Keratinocyte (primary cell): ENCODE measurements around the gene OR5I1. TPM values are rescaled to one million over a fixed set of nuclear protein-coding genes. Genes with fewer than 3 reads are reported as not detected.

ENCODE experiments used
- DNase-seq: peaks from one replicate; pipeline ENCODE4 v3.0.0-alpha.2; 2011; ENCODE audit warnings: low read depth, missing footprints, low spot score
- FAIRE-seq: peaks from 2 replicates; lab custom pipeline; 2011; peaks lifted over from hg19 to GRCh38; lab: Jason Lieb, UNC
- H2AFZ ChIP-seq: 2 replicates; pipeline ENCODE4 v1.6.0; 2012; ENCODE audit warnings: low read length, control low read depth, inconsistent platforms; ENCODE audit not compliant: control insufficient read depth
- H3K27ac ChIP-seq: 2 replicates; pipeline ENCODE4 v1.5.1; 2011; ENCODE audit warnings: low read length; ENCODE audit not compliant: control insufficient read depth, insufficient read depth
- H3K27me3 ChIP-seq: 3 replicates; pipeline ENCODE4 v1.6.0; 2011; ENCODE audit warnings: low read length; ENCODE audit not compliant: control insufficient read depth, insufficient read depth; ENCODE audit errors: extremely low read depth
- H3K36me3 ChIP-seq, 2 experiments: 2 replicates in 1 of 2; 3 replicates in 1 of 2; pipeline ENCODE4 v1.5.1; 2011; ENCODE audit warnings: low read length in 2 of 2, mild to moderate bottlenecking in 1 of 2; ENCODE audit not compliant: control insufficient read depth in 2 of 2, insufficient read depth in 2 of 2; ENCODE audit errors: extremely low read depth in 1 of 2
- H3K4me1 ChIP-seq: 3 replicates; pipeline ENCODE4 v1.5.1; 2011; ENCODE audit warnings: low read length; ENCODE audit not compliant: control insufficient read depth, insufficient read depth; ENCODE audit errors: extremely low read depth
- H3K4me2 ChIP-seq: 3 replicates; pipeline ENCODE4 v1.6.0; 2011; ENCODE audit warnings: low read depth, low read length; ENCODE audit not compliant: control insufficient read depth, insufficient read depth; ENCODE audit errors: extremely low read depth
- H3K4me3 ChIP-seq, 3 experiments: fragments of 200-600 bp in 1 of 3; sonication (generic) in 1 of 3; 2 replicates in 2 of 3; 3 replicates in 1 of 3; pipeline ENCODE4 v1.5.1; 2011 to 2016; ENCODE audit warnings: low read length in 3 of 3, mild to moderate bottlenecking in 3 of 3, control low read depth in 2 of 3, inconsistent platforms in 1 of 3, low read depth in 1 of 3, mixed read lengths in 1 of 3, mixed run types in 1 of 3, moderate library complexity in 1 of 3; ENCODE audit not compliant: control insufficient read depth in 2 of 3, insufficient read depth in 2 of 3; ENCODE audit errors: extremely low read depth in 1 of 3
- H3K79me2 ChIP-seq: 2 replicates; pipeline ENCODE4 v1.6.0; 2012; ENCODE audit warnings: low read length; ENCODE audit not compliant: control insufficient read depth, insufficient read depth
- H3K9ac ChIP-seq: 3 replicates; pipeline ENCODE4 v1.6.0; 2011; ENCODE audit warnings: low read length; ENCODE audit not compliant: control insufficient read depth, insufficient read depth; ENCODE audit errors: extremely low read depth
- H3K9me1 ChIP-seq: 3 replicates; pipeline ENCODE4 v1.6.0; 2011; ENCODE audit warnings: low read length; ENCODE audit not compliant: control insufficient read depth, insufficient read depth; ENCODE audit errors: extremely low read depth
- H3K9me3 ChIP-seq: 2 replicates; pipeline ENCODE4 v1.5.1; 2012; ENCODE audit warnings: low read depth, low read length; ENCODE audit not compliant: control insufficient read depth
- H4K20me1 ChIP-seq: 3 replicates; pipeline ENCODE4 v1.6.0; 2011; ENCODE audit warnings: low read length; ENCODE audit not compliant: control insufficient read depth, insufficient read depth; ENCODE audit errors: extremely low read depth
- CTCF ChIP-seq, 3 experiments: IDR thresholded peaks in 1 of 3; conservative IDR thresholded peaks in 1 of 3; optimal IDR thresholded peaks in 1 of 3; 2 replicates in 2 of 3; 3 replicates in 1 of 3; pipeline versions ENCODE3 to v1.5.1; 2011; ENCODE audit warnings: low read length in 3 of 3, mild to moderate bottlenecking in 3 of 3, moderate library complexity in 2 of 3, control low read depth in 1 of 3, inconsistent platforms in 1 of 3; ENCODE audit not compliant: insufficient read depth in 2 of 3; ENCODE audit errors: extremely low read depth in 1 of 3
- EZH2 ChIP-seq: IDR thresholded peaks from one replicate; pipeline ENCODE4 v1.6.1; 2012; ENCODE audit warnings: inconsistent platforms, mild to moderate bottlenecking, low read length, moderate library complexity
- dilution Hi-C: fragments of 300-500 bp; cut with MboI; formaldehyde crosslinking; loops from one replicate; pipeline ENCODE4 v1.7.0; 2020; ENCODE audit warnings: low sequenced_read_pairs; ENCODE audit not compliant: extremely low pct_ligation_motif_present
- polyA plus RNA-seq, 5 experiments: library from polyadenylated mRNA; depleted of rRNA in 3 of 5; stranded (reverse) in 3 of 5; stranded (forward) in 1 of 5; unstranded in 1 of 5; fragments of >200 nt; gene quantifications; 1 replicate in 1 of 5; 2 replicates in 3 of 5; 3 replicates in 1 of 5; pipeline versions ENCODE4 v1.2.1 to v1.2.3, GENCODE V29; 2011 to 2012; ENCODE audit warnings: missing spikeins in 2 of 5, low read depth in 1 of 5, low replicate concordance in 1 of 5

OR5I1 gene
- polyA plus RNA-seq, 1 donor (not counting 4 experiments of a cell fraction or from before 2014, with no cell fraction given): not detected

DNA sequence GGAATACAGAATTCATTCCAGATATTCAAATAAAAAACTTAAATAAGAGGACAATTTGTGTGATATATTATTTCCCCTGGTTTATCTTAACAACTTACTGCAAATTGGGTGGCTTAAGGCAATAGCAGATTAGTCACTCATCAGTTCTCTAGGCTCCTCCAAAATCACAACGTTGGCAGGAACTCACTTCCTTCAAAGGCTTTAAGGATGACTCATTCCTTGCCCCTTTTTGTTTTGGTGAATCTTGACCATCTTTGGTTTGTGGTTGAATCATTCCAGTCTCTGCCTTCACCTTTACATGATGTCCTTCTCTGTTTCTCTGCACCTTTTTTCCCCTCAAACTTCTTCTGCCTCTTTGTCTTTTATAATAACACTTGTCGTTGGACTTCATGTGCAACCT, 30.2 kb upstream of the OR5I1 start:
- Histone ChIP-seq H3K4me2 (no peak overlapping the region), H3K9ac (no peak overlapping the region), H3K9me3 (peaks cover 1% of the 10 kb centered on the region), H3K4me3 (no peak overlapping the region), H3K9me1 (no peaks in the 10 kb centered on the region), H2AFZ (no peak overlapping the region), H3K27ac (no peak overlapping the region), H3K27me3 (no peaks in the 10 kb centered on the region), H3K79me2 (no peaks in the 10 kb centered on the region), H3K36me3 (no peaks in the 10 kb centered on the region), H4K20me1 (no peaks in the 10 kb centered on the region), H3K4me1 (no peaks in the 10 kb centered on the region)
- dilution Hi-C loops: no loop called here
- DNase-seq: no peak
- no peak for TF ChIP-seq CTCF (optimal IDR thresholded peaks at IDR 0.05 in 1 of 3, IDR thresholded peaks at IDR 0.05 in 1 of 3, conservative IDR thresholded peaks at IDR 0.05 in 1 of 3; ENCODE audit: extremely low read depth in 1 of 3, insufficient read depth in 2 of 3, low read length in 3 of 3)
- TF ChIP-seq EZH2: no peak
- FAIRE-seq: no peak

DNA sequence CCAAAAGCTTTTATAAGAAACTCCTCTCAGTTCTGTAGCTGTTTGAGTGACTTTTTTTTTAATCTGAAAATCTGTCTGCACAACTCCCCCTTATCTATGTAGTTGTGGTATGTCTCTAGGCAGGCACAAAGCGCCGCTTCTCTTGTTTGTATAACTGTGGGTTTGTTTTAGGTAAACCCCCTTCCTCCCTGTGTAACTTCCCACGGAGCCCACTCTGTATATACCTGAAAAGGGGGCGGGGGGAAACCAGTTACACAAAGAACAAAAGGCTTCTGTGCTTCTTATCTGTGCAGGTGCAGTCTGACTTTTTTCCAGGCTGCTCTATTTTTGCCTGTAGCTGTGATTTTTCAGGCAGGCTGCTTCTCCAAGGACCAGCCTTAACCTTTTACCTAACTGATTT, 20.3 kb upstream of the OR5I1 start:
- no peak for TF ChIP-seq CTCF (optimal IDR thresholded peaks at IDR 0.05 in 1 of 3, IDR thresholded peaks at IDR 0.05 in 1 of 3, conservative IDR thresholded peaks at IDR 0.05 in 1 of 3; ENCODE audit: extremely low read depth in 1 of 3, insufficient read depth in 2 of 3, low read length in 3 of 3)
- TF ChIP-seq EZH2: no peak
- H3K27me3 ChIP-seq: no peaks in the 10 kb centered on the region
- DNase-seq (no peak), FAIRE-seq (no peak)
- H3K9me1 ChIP-seq: no peaks in the 10 kb centered on the region
- no peaks in the 10 kb centered on the region for H3K36me3 ChIP-seq
- no peaks in the 10 kb centered on the region for H4K20me1 ChIP-seq
- no peak overlapping the region for H3K4me3 ChIP-seq
- no peak overlapping the region for H3K27ac ChIP-seq
- no peaks in the 10 kb centered on the region for H3K4me1 ChIP-seq
- no peak overlapping the region for H2AFZ ChIP-seq
- no peaks in the 10 kb centered on the region for H3K79me2 ChIP-seq
- no peaks in the 10 kb centered on the region for H3K9me3 ChIP-seq
- H3K9ac ChIP-seq: no peak overlapping the region
- H3K4me2 ChIP-seq: no peak overlapping the region
- dilution Hi-C loops: no loop called here
